K562 (cell line): Measurements from ENCODE around the gene EMD. TPM values are rescaled to one million over a fixed set of nuclear protein-coding genes. Genes with fewer than 3 reads are reported as not detected.

Experiments
- BRD4 ChIP-seq: fragments of 200-600 bp; sonication (generic); IDR thresholded peaks from 2 replicates; pipeline ENCODE4 v1.6.1; 2017; ENCODE audit warnings: inconsistent platforms
- BRF1 ChIP-seq: IDR thresholded peaks from 3 replicates; pipeline ENCODE4 v1.6.1; 2011; ENCODE audit warnings: borderline replicate concordance, mild to moderate bottlenecking; ENCODE audit not compliant: insufficient read length; ENCODE audit errors: extremely low read depth
- COPS2 ChIP-seq: fragments of 450-650 bp; conservative IDR thresholded peaks from 2 replicates; pipeline ENCODE4 v1.6.1; 2016; ENCODE audit warnings: mild to moderate bottlenecking, moderate library complexity
- CREB1 ChIP-seq, 2 experiments: sonication (generic) in 1 of 2; formaldehyde crosslinking in 1 of 2; IDR thresholded peaks; 2 replicates each; pipeline versions ENCODE4 v1.6.1 to v1.8.0; 2012 to 2022; ENCODE audit warnings: inconsistent platforms in 1 of 2, mild to moderate bottlenecking in 1 of 2, missing genetic modification reagents in 1 of 2, moderate library complexity in 1 of 2
- EP300 ChIP-seq: IDR thresholded peaks from 2 replicates; pipeline ENCODE4 v1.6.1; 2012; ENCODE audit warnings: low read length, improper control_type of control experiment
- EP400 ChIP-seq: fragments of 450-650 bp; IDR thresholded peaks from 2 replicates; pipeline ENCODE4 v1.6.1; 2017; ENCODE audit warnings: antibody characterized with exemption, mild to moderate bottlenecking, moderate library complexity
- FIP1L1 ChIP-seq: fragments of 200-400 bp; formaldehyde crosslinking; IDR thresholded peaks from 2 replicates; pipeline ENCODE4 v1.6.1; 2018; ENCODE audit warnings: mild to moderate bottlenecking, low read depth, low read length; ENCODE audit not compliant: poor library complexity, severe bottlenecking
- FOXP1 ChIP-seq: sonication (generic); formaldehyde crosslinking; IDR thresholded peaks from 2 replicates; pipeline ENCODE4 v1.8.0; 2022; ENCODE audit warnings: mild to moderate bottlenecking, missing genetic modification reagents
- NFIC ChIP-seq: fragments of 450-650 bp; IDR thresholded peaks from 2 replicates; pipeline ENCODE4 v1.6.1; 2017; ENCODE audit warnings: mild to moderate bottlenecking, inconsistent platforms
- NR0B1 ChIP-seq: fragments of 450-650 bp; IDR thresholded peaks from one replicate; pipeline ENCODE4 v1.6.1; 2018; ENCODE audit warnings: mild to moderate bottlenecking, moderate library complexity; ENCODE audit not compliant: partially characterized antibody
- POLR2AphosphoS5 ChIP-seq: IDR thresholded peaks from 2 replicates; pipeline ENCODE4 v1.6.1; 2011; ENCODE audit warnings: mild to moderate bottlenecking, low read depth, low read length, moderate library complexity; ENCODE audit not compliant: control insufficient read depth, insufficient read depth
- PTRF ChIP-seq: fragments of 450-650 bp; IDR thresholded peaks from 2 replicates; pipeline ENCODE4 v1.6.1; 2016; ENCODE audit warnings: mild to moderate bottlenecking, missing genetic modification characterization, missing compliant biosample characterization
- SP1 ChIP-seq: sonication (generic); formaldehyde crosslinking; IDR thresholded peaks from 2 replicates; pipeline ENCODE4 v1.8.1; 2022; ENCODE audit warnings: mild to moderate bottlenecking, missing genetic modification reagents
- SRF ChIP-seq, 2 experiments: fragments of 250-450, 450-650 bp in 1 of 2; sonication (Bioruptor Pico) in 1 of 2; sonication (generic) in 1 of 2; formaldehyde crosslinking; IDR thresholded peaks; 2 replicates each; pipeline versions ENCODE4 v1.5.0 to v1.5.1; 2020 to 2022; ENCODE audit warnings: mild to moderate bottlenecking in 1 of 2, missing genetic modification reagents in 1 of 2
- SUPT5H ChIP-seq: fragments of 450-650 bp; IDR thresholded peaks from 2 replicates; pipeline ENCODE4 v1.6.1; 2016
- TEAD1 ChIP-seq, 2 experiments: fragments of 450-650 bp in 1 of 2; sonication (generic) in 1 of 2; formaldehyde crosslinking; IDR thresholded peaks; 2 replicates each; pipeline versions ENCODE4 v1.4.0 to v1.8.0; 2020 to 2022; ENCODE audit warnings: mild to moderate bottlenecking in 2 of 2, missing genetic modification reagents in 1 of 2
- TEAD4 ChIP-seq, 2 experiments: sonication (generic) in 1 of 2; formaldehyde crosslinking in 1 of 2; IDR thresholded peaks; 2 replicates each; pipeline versions ENCODE4 v1.6.1 to v1.8.0; 2012 to 2022; ENCODE audit warnings: borderline replicate concordance in 1 of 2, inconsistent platforms in 1 of 2, low read length in 1 of 2, mild to moderate bottlenecking in 1 of 2, missing genetic modification reagents in 1 of 2
- ZNF12 ChIP-seq: sonication (generic); formaldehyde crosslinking; IDR thresholded peaks from 2 replicates; pipeline ENCODE4 v1.4.0; 2020; ENCODE audit warnings: mild to moderate bottlenecking, missing genetic modification reagents
- polyA plus RNA-seq, 8 experiments: library from polyadenylated mRNA; depleted of rRNA in 4 of 8; stranded (reverse) in 5 of 8; unstranded in 3 of 8; fragments of >200 nt; fragmentation: Nextera tagmentation in 2 of 8; fragmentation: Illumina TruSeq in 1 of 8; extraction: Ambion mirVana in 2 of 8; extraction: Trizol in 1 of 8; gene quantifications; 2 replicates each; pipeline versions ENCODE4 v1.2.1 to v1.2.3, GENCODE V29; 2011 to 2014; ENCODE audit warnings: inconsistent platforms in 1 of 8, missing spikeins in 1 of 8
- total RNA-seq, 7 experiments: library from RNA; depleted of rRNA in 6 of 7; stranded (reverse); fragments of >200 nt in 6 of 7; fragmentation: Illumina TruSeq in 2 of 7; extraction: Trizol in 2 of 7; gene quantifications; 2 replicates each; pipeline versions ENCODE4 v1.2.1 to v1.2.3, GENCODE V29; 2011 to 2021; ENCODE audit warnings: low replicate concordance in 1 of 7
- TF ChIP-seq, protein P1 (sequence below): sonication (generic); formaldehyde crosslinking; IDR thresholded peaks from 2 replicates; pipeline ENCODE4 v1.9.0; 2022; ENCODE audit warnings: mild to moderate bottlenecking, missing genetic modification reagents
- TF ChIP-seq, protein P2 (sequence below), 2 experiments: IDR thresholded peaks; 2 replicates each; pipeline ENCODE4 v1.6.1; 2011; ENCODE audit warnings: borderline replicate concordance in 1 of 2, control low read depth in 1 of 2, low read depth in 1 of 2, low read length in 1 of 2, mild to moderate bottlenecking in 1 of 2, mixed read lengths in 1 of 2, moderate library complexity in 1 of 2; ENCODE audit not compliant: insufficient read depth in 1 of 2, insufficient read length in 1 of 2, poor library complexity in 1 of 2, severe bottlenecking in 1 of 2; ENCODE audit errors: extremely low read depth in 1 of 2

The EMD gene
- total and polyA plus RNA-seq, 9 of the 15 experiments (the other 6 are each of a cell fraction or from before 2014, with no cell fraction given) = 2.3 to 206 (median 61.9) TPM

DNA sequence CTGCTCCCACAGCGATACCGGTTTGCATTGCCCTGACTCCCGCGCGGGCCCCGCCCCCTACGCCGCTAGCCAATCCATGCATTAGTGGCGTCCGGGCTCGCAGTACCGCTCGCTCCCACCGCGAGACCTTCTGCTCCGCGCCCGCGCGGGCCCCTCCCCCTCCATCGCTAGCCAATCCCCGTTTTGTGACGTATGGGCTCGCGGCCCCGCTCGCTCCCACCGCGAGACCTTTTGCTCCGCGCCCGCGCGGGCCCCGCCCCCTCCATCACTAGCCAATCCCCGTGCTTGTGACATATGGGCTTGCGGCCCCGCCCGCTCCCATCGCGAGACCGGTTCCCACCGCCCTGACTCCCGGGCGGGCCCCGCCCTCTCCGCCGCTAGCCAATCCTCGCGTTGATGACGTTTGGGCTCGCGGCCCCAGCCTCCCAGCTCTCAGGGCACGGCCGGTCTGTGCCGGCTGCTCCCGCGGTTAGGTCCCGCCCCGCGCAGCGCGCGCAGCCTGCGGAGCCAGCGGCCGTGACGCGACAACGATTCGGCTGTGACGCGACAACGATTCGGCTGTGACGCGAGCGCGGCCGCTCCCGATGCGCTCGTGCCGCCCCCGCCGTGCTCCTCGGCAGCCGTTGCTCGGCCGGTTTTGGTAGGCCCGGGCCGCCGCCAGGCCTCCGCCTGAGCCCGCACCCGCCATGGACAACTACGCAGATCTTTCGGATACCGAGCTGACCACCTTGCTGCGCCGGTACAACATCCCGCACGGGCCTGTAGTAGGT is at the start of gene EMD (continued):
- no peak for TF ChIP-seq NR0B1
- peak; percentile 92 for TF ChIP-seq SP1
- TF ChIP-seq FOXP1 = 0 out of 2 replicates have a peak, but pooled peaks have one; percentile 34
- TF ChIP-seq BRD4 = peak; percentile 86; the same call in 1 of the 2 replicates
- peak; percentile 69 for TF ChIP-seq SUPT5H
- no peak; the same call in 1 of the 2 replicates for TF ChIP-seq NFIC
- peak; percentile 64 for TF ChIP-seq POLR2AphosphoS5
- no peak for TF ChIP-seq FIP1L1
- TF ChIP-seq SRF (CRISPR knock-in tag; IDR thresholded peaks at IDR 0.05) = peak in 1 of 2 experiments; percentile 12; a peak in 1 of 4 replicates
- no peak for TF ChIP-seq BRF1
- TF ChIP-seq EP400 = peak; percentile 73; the same call in 1 of the 2 replicates
- 0 out of 2 replicates have a peak, but pooled peaks have one; percentile 6 for TF ChIP-seq TEAD4 (IDR thresholded peaks at IDR 0.05; ENCODE audit: low read length)
- TF ChIP-seq TEAD4 (CRISPR knock-in tag; IDR thresholded peaks at IDR 0.05; ENCODE audit: borderline replicate concordance) = no peak
- peak; percentile 100 for TF ChIP-seq CREB1 (IDR thresholded peaks at IDR 0.05)
- TF ChIP-seq CREB1 (CRISPR knock-in tag; IDR thresholded peaks at IDR 0.05) = peak; percentile 98
- TF ChIP-seq, protein P1, sequence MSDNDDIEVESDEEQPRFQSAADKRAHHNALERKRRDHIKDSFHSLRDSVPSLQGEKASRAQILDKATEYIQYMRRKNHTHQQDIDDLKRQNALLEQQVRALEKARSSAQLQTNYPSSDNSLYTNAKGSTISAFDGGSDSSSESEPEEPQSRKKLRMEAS (CRISPR knock-in tag) = peak; percentile 78
- peak in 1 of 2 experiments; percentile 70; a peak in 2 of 4 replicates for TF ChIP-seq TEAD1 (CRISPR knock-in tag; IDR thresholded peaks at IDR 0.05)
- TF ChIP-seq PTRF (tag) = no peak
- TF ChIP-seq, protein P2, sequence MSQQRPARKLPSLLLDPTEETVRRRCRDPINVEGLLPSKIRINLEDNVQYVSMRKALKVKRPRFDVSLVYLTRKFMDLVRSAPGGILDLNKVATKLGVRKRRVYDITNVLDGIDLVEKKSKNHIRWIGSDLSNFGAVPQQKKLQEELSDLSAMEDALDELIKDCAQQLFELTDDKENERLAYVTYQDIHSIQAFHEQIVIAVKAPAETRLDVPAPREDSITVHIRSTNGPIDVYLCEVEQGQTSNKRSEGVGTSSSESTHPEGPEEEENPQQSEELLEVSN (IDR thresholded peaks at IDR 0.05; ENCODE audit: borderline replicate concordance in 1 of 2, extremely low read depth in 1 of 2, insufficient read depth in 1 of 2, insufficient read length in 1 of 2, low read depth in 1 of 2, low read length in 1 of 2, poor library complexity in 1 of 2, severe bottlenecking in 1 of 2) = peak; percentile 42 to 67
- TF ChIP-seq COPS2 = no peak
- no peak for TF ChIP-seq ZNF12 (CRISPR knock-in tag)
- TF ChIP-seq EP300 = peak; percentile 21; the same call in 1 of the 2 replicates
